C4-2B (cell line): ENCODE data around the gene DEPDC4.
"Not testable (repeated sequence)": the region's sequence is repeated elsewhere in the genome, so short reads cannot be mapped to it uniquely, and the experiment has no call there.

ENCODE experiments used
- H3K27ac ChIP-seq: fragments of 450-650 bp; 2 replicates; pipeline ENCODE4 v1.5.1; 2017
- CTCF ChIP-seq: fragments of 450-650 bp; conservative IDR thresholded peaks from 2 replicates; pipeline ENCODE4 v1.5.1; 2017; ENCODE audit warnings: mild to moderate bottlenecking
- ZFX ChIP-seq: fragments of 450-650 bp; IDR thresholded peaks from 2 replicates; pipeline ENCODE4 v1.6.1; 2017

The DEPDC4 gene

GRCh38 chr12:100266835-100267602, at the start of gene DEPDC4, which contains the start of gene SCYL2:
DEPDC4 (minus strand) TSS chr12:100267079; CDS start chr12:100267076, 3 bp downstream.
SCYL2 (plus strand) TSS chr12:100267177; CDS start chr12:100282971, 15,794 bp downstream.
- peak within 1 kb of the TSS; percentile 98 for H3K27ac ChIP-seq
- TF ChIP-seq CTCF = no peak
- TF ChIP-seq ZFX = peak; percentile 76; the same call in 1 of the 2 replicates

- TF ChIP-seq ZFX (no peak), CTCF (no peak)
- H3K27ac ChIP-seq = no peak overlapping the region
These were observed 44.4 kb upstream of the DEPDC4 start for GRCh38 chr12:100311317-100311716.

GRCh38 chr12:100308138-100308537, 41.3 kb upstream of the DEPDC4 start:
- H3K27ac ChIP-seq = not testable (repeated sequence)

- H3K27ac ChIP-seq = not testable (repeated sequence)
These were observed 37.5 kb upstream of the DEPDC4 start for GRCh38 chr12:100304334-100304733.

- no peak for TF ChIP-seq CTCF
- no peak for TF ChIP-seq ZFX
- no peak overlapping the region for H3K27ac ChIP-seq
These were observed 37.0 kb upstream of the DEPDC4 start for GRCh38 chr12:100303831-100304230.

GRCh38 chr12:100302081-100302480, 35.2 kb upstream of the DEPDC4 start:
- no peak for TF ChIP-seq CTCF
- no peak for TF ChIP-seq ZFX
- H3K27ac ChIP-seq = no peak overlapping the region

- H3K27ac ChIP-seq = no peak overlapping the region
- no peak for TF ChIP-seq CTCF
- TF ChIP-seq ZFX = no peak
These were observed 29.1 kb upstream of the DEPDC4 start for GRCh38 chr12:100295764-100296555.

- H3K27ac ChIP-seq = not testable (repeated sequence)
These were observed 27.5 kb upstream of the DEPDC4 start for GRCh38 chr12:100294366-100294765.

GRCh38 chr12:100293017-100293416, 26.1 kb upstream of the DEPDC4 start:
- no peak for TF ChIP-seq CTCF
- no peak overlapping the region for H3K27ac ChIP-seq
